ENCODE data around the gene SLC25A14. TPM values are rescaled to one million over a fixed set of nuclear protein-coding genes. Genes with fewer than 3 reads are reported as not detected.
"Not testable (repeated sequence)": the region's sequence is repeated elsewhere in the genome, so short reads cannot be mapped to it uniquely, and the experiment has no call there.

Gene SLC25A14
- total RNA-seq, 2 donors from 2014 or later, result 11.9 to 12.1 TPM

- no peak for DNase-seq (ENCODE audit: low spot score)
- H3K27me3 Mint-ChIP-seq, result peaks cover 0 to 10% of the 10 kb centered on the region in 2 donors
- no peak overlapping the region for H3K4me3 Mint-ChIP-seq
- H3K36me3 Mint-ChIP-seq, result no peaks in the 10 kb centered on the region
- H3K27ac Mint-ChIP-seq, result no peak overlapping the region
- no peak for ATAC-seq
- peaks cover 19 to 21% of the 10 kb centered on the region in 2 donors for H3K4me1 Mint-ChIP-seq (ENCODE audit: low read depth in 2 of 2)
- no peaks in the 10 kb centered on the region for H3K9me3 Mint-ChIP-seq
These were observed 3.2 kb upstream of the SLC25A14 start for GRCh38 chrX:130336531-130336930.

GRCh38 chrX:130338869-130339268 is 850 bp upstream of the SLC25A14 start:
- not testable (repeated sequence) for DNase-seq (ENCODE audit: low spot score); H3K9me3 Mint-ChIP-seq; H3K36me3 Mint-ChIP-seq; ATAC-seq
- Mint-ChIP-seq H3K4me1 (ENCODE audit: low read depth in 2 of 2) (peaks cover 21 to 27% of the 10 kb centered on the region in 2 donors), H3K4me3 (peak overlapping the region; percentile 98), H3K27me3 (peaks cover 0 to 13% of the 10 kb centered on the region in 2 donors), H3K27ac (peak overlapping the region; percentile 83 to 90)

DNA sequence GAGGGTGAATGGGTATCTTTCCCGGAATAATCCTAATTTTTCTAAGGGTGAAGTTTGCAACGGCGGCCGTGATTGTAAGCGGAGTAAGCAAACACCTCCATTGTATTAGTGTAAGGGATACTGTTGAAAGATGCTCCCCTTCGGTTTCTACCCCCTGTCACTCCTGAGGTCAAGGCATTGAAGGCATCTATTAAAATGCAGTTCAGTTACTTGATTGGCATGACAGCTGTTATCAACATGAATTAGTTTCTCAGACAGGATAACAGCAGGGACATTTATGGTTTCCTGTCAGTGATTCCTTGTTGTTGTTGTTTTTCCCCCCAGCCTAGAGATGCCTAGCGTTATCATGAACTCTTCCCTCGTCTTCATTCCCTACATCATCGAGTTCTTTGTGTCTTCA is 552 bp downstream of the SLC25A14 start:
- no peaks in the 10 kb centered on the region for H3K9me3 Mint-ChIP-seq
- peak overlapping the region; percentile 83 to 90 for H3K27ac Mint-ChIP-seq
- ATAC-seq, result no peak
- H3K4me3 Mint-ChIP-seq, result peak overlapping the region; percentile 98
- peaks cover 0 to 13% of the 10 kb centered on the region in 2 donors for H3K27me3 Mint-ChIP-seq
- peaks cover 21 to 27% of the 10 kb centered on the region in 2 donors for H3K4me1 Mint-ChIP-seq (ENCODE audit: low read depth in 2 of 2)
- DNase-seq (ENCODE audit: low spot score), result no peak
- H3K36me3 Mint-ChIP-seq, result no peaks in the 10 kb centered on the region

DNA sequence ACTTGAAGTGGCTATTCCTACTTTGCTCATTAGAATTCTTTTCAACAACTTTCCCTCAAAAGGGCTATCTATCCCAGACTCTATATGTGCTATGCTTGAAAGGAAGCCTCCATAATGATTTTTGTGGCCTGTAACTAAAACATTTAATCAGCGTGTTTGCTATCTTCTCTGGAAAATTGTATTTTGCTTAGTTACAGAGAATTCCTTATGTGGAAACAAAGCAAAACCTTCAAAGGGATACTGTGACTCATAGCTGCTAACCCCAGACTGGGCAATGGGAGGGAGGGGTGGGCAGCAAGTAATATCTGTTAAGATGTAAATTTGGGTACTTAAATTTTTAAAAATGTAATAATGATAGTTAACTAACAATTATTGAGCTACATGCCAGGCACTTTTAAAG is 3.7 kb downstream of the SLC25A14 start:
- no peak for ATAC-seq
- H3K27me3 Mint-ChIP-seq, result peaks cover 0 to 13% of the 10 kb centered on the region in 2 donors

GRCh38 chrX:130347321-130347720 is 7.6 kb downstream of the SLC25A14 start:
- ATAC-seq (no peak), DNase-seq (ENCODE audit: low spot score) (no peak)
- peaks cover 0 to 2% of the 10 kb centered on the region in 2 donors for H3K4me1 Mint-ChIP-seq (ENCODE audit: low read depth in 2 of 2)
- no peak overlapping the region for H3K4me3 Mint-ChIP-seq
- no peaks in the 10 kb centered on the region for H3K36me3 Mint-ChIP-seq
- H3K27ac Mint-ChIP-seq, result no peak overlapping the region
- H3K9me3 Mint-ChIP-seq, result no peaks in the 10 kb centered on the region
- H3K27me3 Mint-ChIP-seq, result peaks cover 0 to 3% of the 10 kb centered on the region in 2 donors

More for the DNA sequence above, 3.7 kb downstream of the SLC25A14 start:
- H3K27ac Mint-ChIP-seq, result no peak overlapping the region
- H3K36me3 Mint-ChIP-seq, result no peaks in the 10 kb centered on the region
- no peaks in the 10 kb centered on the region for H3K9me3 Mint-ChIP-seq
- H3K4me3 Mint-ChIP-seq, result no peak overlapping the region
- H3K4me1 Mint-ChIP-seq (ENCODE audit: low read depth in 2 of 2), result peaks cover 21 to 27% of the 10 kb centered on the region in 2 donors
- no peak for DNase-seq (ENCODE audit: low spot score)

DNA sequence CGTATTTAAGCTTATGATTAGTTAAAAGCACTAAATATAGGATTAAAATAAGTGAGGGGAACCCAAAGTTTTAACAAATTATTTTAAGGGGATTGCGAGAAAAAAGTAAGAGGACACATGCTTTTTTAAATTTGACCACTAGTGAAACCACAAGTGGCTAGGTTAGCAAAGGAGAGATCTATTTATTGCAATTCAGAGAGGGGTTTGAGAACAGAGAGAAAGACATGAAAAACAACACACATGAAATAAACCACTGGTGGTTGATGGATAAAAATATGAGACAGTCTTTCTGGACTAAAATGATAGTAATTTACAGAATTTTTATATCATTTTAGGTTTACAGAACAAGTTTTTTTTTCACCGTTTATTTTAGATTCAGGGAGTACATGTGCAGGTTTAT is 11.8 kb downstream of the SLC25A14 start:
- Mint-ChIP-seq H3K27ac (no peak overlapping the region), H3K4me1 (ENCODE audit: low read depth in 2 of 2) (no peaks in the 10 kb centered on the region), H3K9me3 (no peaks in the 10 kb centered on the region), H3K4me3 (no peak overlapping the region), H3K27me3 (no peaks in the 10 kb centered on the region), H3K36me3 (peaks cover 5% of the 10 kb centered on the region)
- DNase-seq (ENCODE audit: low spot score), result no peak
- ATAC-seq, result no peak

DNA sequence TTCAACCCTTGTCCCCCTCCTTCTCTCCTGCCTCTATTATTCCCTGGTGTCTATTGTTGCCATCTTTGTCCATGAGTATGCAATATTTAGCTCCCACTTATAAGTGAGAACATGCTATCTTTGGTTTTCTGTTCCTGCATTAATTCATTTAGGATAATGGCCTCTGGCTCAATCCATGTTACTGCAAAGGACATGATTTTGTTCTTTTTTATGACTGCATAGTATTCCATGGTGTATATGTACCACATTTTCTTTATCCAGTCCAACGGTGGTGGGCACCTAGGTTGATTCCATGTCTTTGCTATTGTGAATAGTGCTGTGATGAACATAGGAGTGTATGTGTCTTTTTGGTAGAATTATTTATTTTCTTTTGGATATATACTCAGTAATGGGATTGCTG is 12.3 kb downstream of the SLC25A14 start:
- H3K4me1 Mint-ChIP-seq (ENCODE audit: low read depth in 2 of 2); ATAC-seq; H3K27me3 Mint-ChIP-seq; H3K4me3 Mint-ChIP-seq; H3K36me3 Mint-ChIP-seq; DNase-seq (ENCODE audit: low spot score); H3K27ac Mint-ChIP-seq; H3K9me3 Mint-ChIP-seq: not testable (repeated sequence)

- Mint-ChIP-seq H3K27me3 (no peaks in the 10 kb centered on the region), H3K9me3 (no peaks in the 10 kb centered on the region), H3K36me3 (no peaks in the 10 kb centered on the region), H3K4me1 (ENCODE audit: low read depth in 2 of 2) (no peaks in the 10 kb centered on the region), H3K27ac (no peak overlapping the region), H3K4me3 (no peak overlapping the region)
- DNase-seq (ENCODE audit: low spot score) (no peak), ATAC-seq (no peak)
These were observed 36.4 kb downstream of the SLC25A14 start for GRCh38 chrX:130376077-130376476.

- Mint-ChIP-seq H3K9me3 (no peaks in the 10 kb centered on the region), H3K36me3 (no peaks in the 10 kb centered on the region), H3K27me3 (peaks cover 0 to 7% of the 10 kb centered on the region in 2 donors), H3K27ac (no peak overlapping the region), H3K4me1 (ENCODE audit: low read depth in 2 of 2) (no peaks in the 10 kb centered on the region), H3K4me3 (no peak overlapping the region)
- ATAC-seq, result no peak
- no peak for DNase-seq (ENCODE audit: low spot score)
These were observed 38.4 kb downstream of the SLC25A14 start for GRCh38 chrX:130378024-130378669.

DNA sequence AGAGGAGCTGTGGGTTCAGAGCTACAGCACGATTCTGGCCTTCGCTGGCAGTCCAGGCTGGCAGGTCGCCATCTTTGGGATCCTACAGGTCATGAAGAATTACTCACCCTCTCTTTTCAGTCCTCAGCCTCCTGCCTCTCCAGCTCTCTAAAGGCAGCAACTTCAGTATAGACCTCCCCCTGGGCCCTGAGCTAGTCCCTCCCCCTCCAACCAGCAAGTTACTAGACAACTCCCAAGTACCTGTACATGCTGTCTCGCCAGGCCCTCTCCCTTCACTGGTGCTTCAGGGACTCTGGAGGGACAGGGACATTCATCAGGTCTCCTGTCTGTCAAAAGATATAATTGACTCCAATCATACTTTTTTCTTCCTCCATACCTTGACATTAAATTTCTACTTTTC is 45.8 kb downstream of the SLC25A14 start, which contains the start of gene GPR119:
TSS of gene GPR119 (minus strand) at position 155 of the 400 bp plus-strand sequence. CDS start 227 bp downstream, outside the sequence.
- no peak within 1 kb of the TSS for H3K27ac Mint-ChIP-seq
- H3K9me3 Mint-ChIP-seq, result no peaks in the 10 kb centered on the region
- no peaks in the 10 kb centered on the region for H3K36me3 Mint-ChIP-seq
- H3K4me1 Mint-ChIP-seq (ENCODE audit: low read depth in 2 of 2), result no peaks in the 10 kb centered on the region
- ATAC-seq (no peak), DNase-seq (ENCODE audit: low spot score) (no peak)
- peaks cover 0 to 19% of the 10 kb centered on the region in 2 donors for H3K27me3 Mint-ChIP-seq
- no peak within 1 kb of the TSS for H3K4me3 Mint-ChIP-seq

GRCh38 chrX:130386408-130386808 is 46.7 kb downstream of the SLC25A14 start:
- no peaks in the 10 kb centered on the region for H3K36me3 Mint-ChIP-seq
- no peaks in the 10 kb centered on the region for H3K4me1 Mint-ChIP-seq (ENCODE audit: low read depth in 2 of 2)
- no peak overlapping the region for H3K27ac Mint-ChIP-seq
- H3K4me3 Mint-ChIP-seq, result no peak overlapping the region
- no peak for DNase-seq (ENCODE audit: low spot score)
- ATAC-seq, result no peak
- H3K9me3 Mint-ChIP-seq, result no peaks in the 10 kb centered on the region
- peaks cover 0 to 19% of the 10 kb centered on the region in 2 donors for H3K27me3 Mint-ChIP-seq

DNA sequence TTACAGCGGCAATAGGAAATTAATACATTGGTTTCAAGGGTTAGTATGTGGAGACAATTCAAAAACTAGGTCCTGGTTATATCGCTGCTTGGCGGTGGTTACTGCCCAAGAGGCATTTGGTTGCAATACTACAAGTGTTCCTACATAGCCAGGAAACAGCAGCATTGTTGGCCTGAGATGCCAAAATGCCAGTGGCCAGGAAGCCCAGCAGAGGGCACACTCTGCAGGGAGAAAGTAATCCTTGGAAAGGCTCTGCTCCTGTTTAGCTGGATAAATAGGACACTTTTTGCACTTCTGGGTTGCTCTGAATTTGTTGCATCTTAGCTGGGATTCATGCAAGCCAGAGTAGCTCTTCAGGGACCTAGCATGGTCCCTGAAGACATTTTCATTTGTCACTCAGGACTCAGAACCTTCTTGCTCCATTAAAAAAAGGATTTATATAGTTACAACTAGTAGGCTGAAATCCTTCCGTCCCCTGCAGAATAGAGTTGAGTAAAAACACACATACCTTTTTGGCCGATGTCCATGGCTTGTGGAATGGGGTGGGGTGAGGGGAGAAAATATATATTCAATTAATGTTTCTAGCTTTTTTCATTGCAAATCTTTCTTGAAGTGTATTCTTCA is 53.8 kb downstream of the SLC25A14 start:
- no peaks in the 10 kb centered on the region for H3K4me1 Mint-ChIP-seq (ENCODE audit: low read depth in 2 of 2)
- no peaks in the 10 kb centered on the region for H3K36me3 Mint-ChIP-seq
- no peak for DNase-seq (ENCODE audit: low spot score)
- H3K9me3 Mint-ChIP-seq, result no peaks in the 10 kb centered on the region
- no peak overlapping the region for H3K27ac Mint-ChIP-seq
- H3K27me3 Mint-ChIP-seq, result peaks cover 29 to 32% of the 10 kb centered on the region in 2 donors
- H3K4me3 Mint-ChIP-seq, result no peak overlapping the region
- ATAC-seq, result no peak

DNA sequence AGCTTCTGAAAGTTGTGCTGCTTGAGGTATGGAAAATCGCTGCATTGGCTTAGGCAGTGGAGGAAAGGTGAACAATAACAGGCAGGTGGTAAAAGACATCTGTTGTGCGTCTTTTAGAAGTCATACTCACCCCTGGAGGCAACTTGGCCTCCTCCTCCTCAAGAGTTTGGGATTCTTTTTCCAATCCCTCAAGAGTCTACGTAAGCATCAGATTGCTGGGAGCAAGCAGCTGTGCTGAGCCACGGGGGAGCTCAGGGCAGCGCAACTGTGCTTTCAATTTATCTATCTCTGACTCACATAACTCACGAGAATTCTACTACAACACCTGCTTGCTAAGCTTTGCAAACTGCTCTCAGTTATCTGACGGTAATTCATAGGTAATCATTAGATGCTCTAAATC is 55.6 kb downstream of the SLC25A14 start:
- Mint-ChIP-seq H3K4me1 (ENCODE audit: low read depth in 2 of 2) (no peaks in the 10 kb centered on the region), H3K9me3 (no peaks in the 10 kb centered on the region), H3K27ac (no peak overlapping the region), H3K4me3 (no peak overlapping the region), H3K27me3 (peaks cover 40 to 46% of the 10 kb centered on the region in 2 donors), H3K36me3 (no peaks in the 10 kb centered on the region)
- no peak for ATAC-seq
- no peak for DNase-seq (ENCODE audit: low spot score)

DNA sequence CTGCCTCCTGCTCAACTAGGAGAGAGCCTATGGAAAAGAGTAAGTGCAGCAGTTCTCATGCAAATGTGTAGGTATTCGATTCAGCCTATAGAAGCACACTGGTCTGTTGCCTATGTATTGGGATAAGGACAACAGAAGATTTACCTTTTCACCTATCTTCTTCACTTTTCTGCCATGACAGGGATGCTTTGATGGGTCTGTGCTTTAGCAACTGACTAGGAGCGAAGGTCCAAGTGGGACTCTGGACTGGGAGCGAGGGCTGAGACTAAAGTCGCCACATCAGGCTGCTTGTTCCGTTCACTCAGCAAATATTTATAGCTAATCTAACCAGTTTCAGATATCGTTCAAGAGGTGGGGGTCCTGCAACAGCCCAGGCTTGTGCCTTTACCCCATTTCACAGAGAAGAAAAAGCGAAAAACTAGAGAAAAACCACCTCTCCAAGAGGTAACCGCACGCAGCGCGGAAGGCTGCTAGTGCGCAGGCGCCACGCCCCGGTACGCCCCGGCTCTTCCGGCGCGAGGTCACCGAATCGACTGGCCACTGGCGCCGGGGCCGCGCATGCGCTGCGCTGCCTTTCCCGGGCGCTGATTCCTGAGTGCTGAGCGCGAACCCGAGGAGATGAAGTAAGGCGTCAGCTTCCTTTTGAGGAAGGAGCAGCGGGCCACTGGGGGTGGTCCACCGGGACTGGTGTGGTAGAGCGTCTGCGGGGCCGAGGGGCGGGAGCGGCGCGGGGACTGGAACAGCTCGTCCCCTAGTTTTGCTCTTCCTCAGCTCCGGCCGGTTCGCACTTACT is 61.9 kb downstream of the SLC25A14 start, which contains the start of gene RBMX2:
TSS of gene RBMX2 (plus strand) at position 573 of the 793 bp plus-strand sequence. CDS start at position 619, 46 bp downstream.
- Mint-ChIP-seq H3K9me3 (no peaks in the 10 kb centered on the region), H3K27me3 (peaks cover 26 to 33% of the 10 kb centered on the region in 2 donors), H3K4me3 (peak within 1 kb of the TSS; percentile 98), H3K36me3 (no peaks in the 10 kb centered on the region), H3K4me1 (ENCODE audit: low read depth in 2 of 2) (peaks cover 4 to 21% of the 10 kb centered on the region in 2 donors), H3K27ac (peak within 1 kb of the TSS; percentile 80 to 90)
- peak; percentile 92 to 95 for ATAC-seq
- DNase-seq (ENCODE audit: low spot score), result peak; percentile 83

Data from natural killer cell treated with Interleukin-12 subunit alpha and Interleukin-12 subunit beta and Interleukin-15 and Interleukin-18, amount 100 ng/mL, for 72 hours (primary cell).